Measurements from ENCODE around the gene FPR3. TPM values are rescaled to one million over a fixed set of nuclear protein-coding genes. Genes with fewer than 3 reads are reported as not detected.

Gene FPR3
- total RNA-seq, 1 experiment from 2014 or later, result not detected

GRCh38 chr19:51822946-51823345, 28.0 kb downstream of the FPR3 start:
- H4K8ac ChIP-seq (replicated peaks; ENCODE audit: insufficient read length, low read depth, low read length), result no peak overlapping the region
- no peak overlapping the region for H3K27ac Mint-ChIP-seq
- H3K4ac ChIP-seq (ENCODE audit: low read depth, low read length), result no peak overlapping the region
- no peak overlapping the region for H3K56ac ChIP-seq (ENCODE audit: insufficient read length, low read depth, low read length)
- H3K18ac ChIP-seq (ENCODE audit: insufficient read length, low read depth, low read length), result no peak overlapping the region
- peaks cover 96 to 97% of the 10 kb centered on the region in 2 experiments for H3K9me3 Mint-ChIP-seq
- H3K23ac ChIP-seq (ENCODE audit: insufficient read length, low read depth, low read length), result no peak overlapping the region
- no peak overlapping the region for H3K4me3 Mint-ChIP-seq
- H3K79me1 ChIP-seq (ENCODE audit: insufficient read depth, low read depth, low read length, poor library complexity, severe bottlenecking), result no peaks in the 10 kb centered on the region
- H3K14ac ChIP-seq (ENCODE audit: insufficient read depth, low read length), result no peak overlapping the region
- H2BK12ac ChIP-seq (ENCODE audit: insufficient read length, low read depth, low read length), result no peak overlapping the region
- TF ChIP-seq CTCF (conservative IDR thresholded peaks at IDR 0.05), result no peak
- no peaks in the 10 kb centered on the region for H4K20me1 ChIP-seq (ENCODE audit: control insufficient read depth, insufficient read depth, insufficient read length)
- DNase-seq, result no peak
- H2BK5ac ChIP-seq (ENCODE audit: insufficient read length, low read length), result no peak overlapping the region
- H2AFZ ChIP-seq (ENCODE audit: low read length), result no peak overlapping the region
- H2AK5ac ChIP-seq (ENCODE audit: insufficient read length, low read length), result no peak overlapping the region
- H3K4me2 ChIP-seq (ENCODE audit: insufficient read depth, insufficient read length, low read length), result no peak overlapping the region
- H4K5ac ChIP-seq (ENCODE audit: insufficient read length, low read depth, low read length), result no peak overlapping the region
- no peaks in the 10 kb centered on the region for H3K4me1 Mint-ChIP-seq
- no CpG with 5 or more reads among the region's 3 CpGs for WGBS (ENCODE audit: extremely low coverage, insufficient read length, low lambda C conversion rate)
- H3K9ac ChIP-seq (ENCODE audit: extremely low read depth, insufficient read length, low read length), result no peak overlapping the region
- no peak overlapping the region for H4K91ac ChIP-seq (ENCODE audit: insufficient read length, low read depth, low read length)
- no peak overlapping the region for H2BK20ac ChIP-seq (ENCODE audit: low read depth, low read length, poor library complexity, severe bottlenecking)
- H3K23me2 ChIP-seq (ENCODE audit: insufficient read length, low read depth, low read length, poor library complexity, severe bottlenecking), result no peaks in the 10 kb centered on the region
- peaks cover 2% of the 10 kb centered on the region; the same call in 1 of the 2 replicates for H3K27me3 Mint-ChIP-seq (ENCODE audit: low read depth)
- H2BK120ac ChIP-seq (ENCODE audit: low read depth, low read length, poor library complexity, severe bottlenecking), result no peak overlapping the region
- H3K27me3 ChIP-seq (ENCODE audit: insufficient read depth, low read length), result no peaks in the 10 kb centered on the region
- H3T11ph ChIP-seq (ENCODE audit: low read length), result no peak overlapping the region
- no peak overlapping the region for H3K27ac ChIP-seq (ENCODE audit: insufficient read length, low read depth, low read length)
- H3K79me2 ChIP-seq (ENCODE audit: insufficient read depth, low read length), result no peaks in the 10 kb centered on the region
- H2BK15ac ChIP-seq (ENCODE audit: low read depth, low read length), result no peak overlapping the region
- peaks cover 0 to 26% (median 5%) of the 10 kb centered on the region in 3 experiments; a peak in 6 of 7 replicates for H3K36me3 Mint-ChIP-seq (ENCODE audit: insufficient read depth in 1 of 3, low read depth in 3 of 3)
- peaks cover 22% of the 10 kb centered on the region for H3K9me3 ChIP-seq (ENCODE audit: control insufficient read depth, low read depth, low read length)
- H3K4me1 ChIP-seq (ENCODE audit: insufficient read depth, low read length), result no peaks in the 10 kb centered on the region

Data from H9 (cell line).